Gastroesophageal sphincter (tissue), 4 donors: ENCODE measurements around the gene COL26A1. TPM values are rescaled to one million over a fixed set of nuclear protein-coding genes. Genes with fewer than 3 reads are reported as not detected.

Experiments
- ATAC-seq: fragments of 150-250 bp; one replicate; pipeline ENCODE4 v1.9.1; 2016; ENCODE audit warnings: mild to moderate bottlenecking, moderate library complexity
- H3K27ac ChIP-seq, 4 donors: fragments of 200-600 bp; sonication (generic) in 3 of 4; 1 replicate in 3 of 4; 2 replicates in 1 of 4; pipeline ENCODE4 v1.5.1; 2016 to 2019
- H3K27me3 ChIP-seq: fragments of 200-600 bp; sonication (generic); one replicate; pipeline ENCODE4 v1.5.1; 2019
- H3K36me3 ChIP-seq, 2 donors: fragments of 200-600 bp; sonication (generic); one replicate each; pipeline ENCODE4 v1.5.1; 2019; ENCODE audit warnings: control low read depth in 1 of 2
- H3K4me1 ChIP-seq, 3 donors: fragments of 200-600 bp; sonication (generic); 1 replicate in 2 of 3; 2 replicates in 1 of 3; pipeline ENCODE4 v1.5.1; 2016 to 2019; ENCODE audit warnings: control low read depth in 2 of 3
- H3K4me3 ChIP-seq, 2 donors: fragments of 200-600 bp; sonication (generic); one replicate each; pipeline ENCODE4 v1.5.1; 2019; ENCODE audit warnings: mild to moderate bottlenecking in 1 of 2, moderate library complexity in 1 of 2
- H3K9me3 ChIP-seq, 3 donors: fragments of 200-600 bp; sonication (generic); one replicate each; pipeline ENCODE4 v1.5.1; 2017 to 2019; ENCODE audit warnings: control low read depth in 2 of 3
- CTCF ChIP-seq, 4 experiments: fragments of 200-600 bp in 2 of 4; fragments of 450-650 bp in 2 of 4; sonication (generic) in 1 of 4; IDR thresholded peaks; one replicate each; pipeline ENCODE4 v1.5.1; 2017 to 2019; ENCODE audit warnings: antibody characterized with exemption in 4 of 4, mild to moderate bottlenecking in 2 of 4, moderate library complexity in 2 of 4
- EP300 ChIP-seq: sonication (generic); formaldehyde crosslinking; IDR thresholded peaks from one replicate; pipeline ENCODE4 v1.6.1; 2017; ENCODE audit warnings: antibody characterized with exemption, mild to moderate bottlenecking
- POLR2A ChIP-seq, 2 donors: fragments of 450-650 bp; IDR thresholded peaks; one replicate each; pipeline ENCODE4 v1.6.1; 2017; ENCODE audit warnings: antibody characterized with exemption in 2 of 2, mild to moderate bottlenecking in 2 of 2, moderate library complexity in 1 of 2
- POLR2AphosphoS5 ChIP-seq: sonication (generic); formaldehyde crosslinking; IDR thresholded peaks from one replicate; pipeline ENCODE4 v1.6.1; 2017; ENCODE audit warnings: antibody characterized with exemption
- WGBS, 2 donors: methylation state at CpG; one replicate each; pipeline ENCODE4 v1.1.5; 2018; ENCODE audit warnings: low coverage in 1 of 2; 5-methylcytosine and 5-hydroxymethylcytosine counted together
- total RNA-seq, 4 donors: library from RNA; depleted of rRNA; stranded (reverse); fragments of >200 nt; gene quantifications; one replicate each; pipeline ENCODE4 v1.1.0, GENCODE V29; 2016

The COL26A1 gene
- total RNA-seq, 4 donors from 2014 or later = not detected

- WGBS, 2 donors = 65 to 68% methylated on average over 4 to 5 of the region's 5 CpGs
- H3K27ac ChIP-seq = no peak overlapping the region
- ATAC-seq = no peak
- H3K27me3 ChIP-seq = peaks cover 60% of the 10 kb centered on the region
- no peak overlapping the region for H3K4me3 ChIP-seq
- no peaks in the 10 kb centered on the region for H3K4me1 ChIP-seq
- no peaks in the 10 kb centered on the region for H3K9me3 ChIP-seq
- no peaks in the 10 kb centered on the region for H3K36me3 ChIP-seq
- no peak for TF ChIP-seq CTCF (IDR thresholded peaks at IDR 0.05)
Observed at GRCh38 chr7:101328159-101328558, 34.5 kb upstream of the COL26A1 start.

GRCh38 chr7:101330011-101330484, 32.6 kb upstream of the COL26A1 start:
- Histone ChIP-seq H3K36me3 (no peaks in the 10 kb centered on the region), H3K4me1 (no peaks in the 10 kb centered on the region), H3K27me3 (peaks cover 77% of the 10 kb centered on the region), H3K4me3 (no peak overlapping the region), H3K9me3 (no peaks in the 10 kb centered on the region), H3K27ac (no peak overlapping the region)
- no peak for TF ChIP-seq CTCF (IDR thresholded peaks at IDR 0.05)
- no peak for TF ChIP-seq POLR2AphosphoS5
- TF ChIP-seq POLR2A (IDR thresholded peaks at IDR 0.05) = no peak
- no peak for TF ChIP-seq EP300
- WGBS, 2 donors = 37 to 57% methylated on average over 4 to 15 of the region's 15 CpGs
- ATAC-seq = no peak

- H3K27ac ChIP-seq = no peak overlapping the region
- peaks cover 72% of the 10 kb centered on the region for H3K27me3 ChIP-seq
- 75 to 92% methylated on average over 2 to 5 of the region's 8 CpGs for WGBS, 2 donors
- ATAC-seq = no peak
- H3K9me3 ChIP-seq = no peaks in the 10 kb centered on the region
- H3K36me3 ChIP-seq = no peaks in the 10 kb centered on the region
- H3K4me3 ChIP-seq = no peak overlapping the region
- TF ChIP-seq POLR2A (IDR thresholded peaks at IDR 0.05) = no peak
- no peak for TF ChIP-seq EP300
- H3K4me1 ChIP-seq = no peaks in the 10 kb centered on the region
Observed at GRCh38 chr7:101332026-101332425, 30.6 kb upstream of the COL26A1 start.

GRCh38 chr7:101333912-101334311, 28.8 kb upstream of the COL26A1 start:
- TF ChIP-seq EP300 (no peak), POLR2AphosphoS5 (no peak)
- ATAC-seq = no peak
- peaks cover 56% of the 10 kb centered on the region for H3K27me3 ChIP-seq
- no peaks in the 10 kb centered on the region for H3K36me3 ChIP-seq
- no peak overlapping the region for H3K4me3 ChIP-seq
- H3K27ac ChIP-seq = no peak overlapping the region
- no peaks in the 10 kb centered on the region for H3K9me3 ChIP-seq
- WGBS, 2 donors = 64 to 100% methylated on average over 2 of the region's 5 CpGs
- no peaks in the 10 kb centered on the region for H3K4me1 ChIP-seq

- H3K27ac ChIP-seq = no peak overlapping the region
- whole genome bisulfite sequencing, 2 donors = 67 to 79% methylated on average over 6 to 7 of the region's 14 CpGs
- TF ChIP-seq EP300 (no peak), CTCF (IDR thresholded peaks at IDR 0.05) (no peak), POLR2A (IDR thresholded peaks at IDR 0.05) (no peak), POLR2AphosphoS5 (no peak)
- H3K4me3 ChIP-seq = no peak overlapping the region
- no peaks in the 10 kb centered on the region for H3K4me1 ChIP-seq
- H3K36me3 ChIP-seq = no peaks in the 10 kb centered on the region
- H3K27me3 ChIP-seq = peaks cover 20% of the 10 kb centered on the region
- no peaks in the 10 kb centered on the region for H3K9me3 ChIP-seq
- ATAC-seq = no peak
Observed at GRCh38 chr7:101340379-101340778, 22.3 kb upstream of the COL26A1 start.

- 84% methylated on average over 2 of the region's 7 CpGs; no CpG with 5 or more reads in 1 of the 2 donors for WGBS, 2 donors
Observed at GRCh38 chr7:101342892-101343291, 19.8 kb upstream of the COL26A1 start.

More at GRCh38 chr7:101342892-101343291, 19.8 kb upstream of the COL26A1 start:
- no peak for ATAC-seq
- Histone ChIP-seq H3K4me1 (no peaks in the 10 kb centered on the region), H3K4me3 (no peak overlapping the region), H3K27me3 (peaks cover 30% of the 10 kb centered on the region), H3K36me3 (no peaks in the 10 kb centered on the region), H3K27ac (no peak overlapping the region), H3K9me3 (no peaks in the 10 kb centered on the region)
- no peak for TF ChIP-seq EP300
- TF ChIP-seq POLR2AphosphoS5 = no peak
- no peak for TF ChIP-seq CTCF (IDR thresholded peaks at IDR 0.05)
- TF ChIP-seq POLR2A (IDR thresholded peaks at IDR 0.05) = no peak
